ENCODE data around the gene ZDHHC11B.
A peak's percentile ranks its signal among the peaks of the same experiment; 100 is the strongest.

The ZDHHC11B gene

DNA sequence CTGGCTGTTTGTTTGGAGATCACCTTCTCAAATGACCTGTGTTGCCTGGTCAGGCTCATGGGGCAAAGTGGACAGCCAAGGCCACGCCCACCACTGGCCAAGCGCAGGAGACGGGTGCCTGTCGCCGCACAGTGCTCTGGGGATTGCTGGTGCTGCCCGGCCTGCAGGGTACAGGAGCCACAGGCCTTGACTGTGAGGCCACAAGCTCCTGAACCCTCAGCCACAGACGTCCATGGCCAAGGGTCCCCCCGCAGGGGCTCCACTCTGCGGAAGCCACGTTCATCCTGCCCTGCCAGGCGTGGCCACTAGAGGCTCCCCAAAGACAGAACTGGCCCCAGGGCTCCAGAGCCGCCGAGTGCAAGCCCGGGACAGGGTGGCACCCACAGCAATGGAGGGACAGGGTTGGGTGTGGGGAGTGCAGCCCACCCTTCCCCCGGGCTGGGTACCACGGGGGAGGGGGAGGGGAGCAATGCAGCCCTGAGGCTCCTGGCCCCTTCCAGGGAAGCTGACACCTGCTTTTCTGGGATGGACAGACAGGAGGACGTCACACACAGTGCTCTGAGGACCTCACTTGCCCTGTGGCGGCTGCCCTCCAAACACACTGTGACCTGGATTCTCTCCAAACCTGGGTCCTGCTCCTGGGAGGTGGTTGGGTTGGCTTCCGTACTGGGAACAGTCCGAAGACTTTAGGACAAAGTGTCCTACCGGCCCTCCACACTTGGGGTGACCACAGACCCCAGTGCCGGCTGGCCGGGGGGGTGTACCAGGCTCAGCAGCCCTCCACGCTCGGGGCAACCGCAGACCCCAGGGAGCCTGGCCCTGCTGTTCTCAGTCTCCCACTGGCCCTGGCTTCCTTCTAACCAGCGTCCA, 112.8 kb downstream of the ZDHHC11B start:
- peak; percentile 74 for DNase-seq (ENCODE audit: low read depth)

DNA sequence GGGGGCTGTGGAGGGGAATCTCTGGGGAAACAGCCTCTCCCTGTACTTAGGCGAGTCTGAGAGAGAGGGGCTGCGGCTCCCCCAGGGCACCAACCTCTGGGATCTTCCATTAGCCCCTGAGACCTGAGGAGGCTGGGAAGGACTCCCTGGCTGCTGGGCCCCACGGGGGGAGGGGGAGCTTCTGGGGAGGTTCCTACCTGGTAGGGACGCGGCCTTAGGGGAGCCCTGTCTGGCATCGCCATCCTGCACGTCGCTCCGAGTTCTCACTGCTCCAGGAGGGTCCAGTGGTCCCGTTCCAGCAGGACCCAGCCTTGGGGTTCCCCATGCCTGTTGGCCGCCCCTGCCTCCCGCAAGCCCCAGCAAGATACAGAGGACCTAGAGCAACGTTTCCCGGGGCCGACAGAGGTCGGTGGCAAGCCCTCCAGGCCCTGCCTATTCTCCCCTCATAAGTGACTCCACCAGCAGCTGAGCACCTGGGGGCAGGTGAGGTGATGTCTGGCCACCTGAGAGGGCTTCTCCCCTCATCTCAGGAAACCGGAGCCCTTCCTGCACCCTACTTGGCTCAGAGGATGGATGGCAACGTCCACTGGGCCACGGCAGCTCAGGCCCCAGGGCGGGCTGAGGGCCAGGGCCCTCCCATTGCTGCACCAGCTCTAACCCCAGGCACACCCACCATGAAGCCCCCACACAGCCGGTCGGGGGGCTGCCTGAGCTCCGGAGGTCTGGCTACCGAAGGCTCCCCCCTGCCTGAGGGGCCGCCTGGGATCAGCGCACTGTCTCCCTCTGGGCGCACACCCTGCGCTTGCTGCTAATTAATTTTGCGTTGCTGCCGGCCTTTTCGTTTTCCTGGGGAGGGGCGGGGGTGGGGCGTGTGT, 113.9 kb downstream of the ZDHHC11B start:
- no peak for DNase-seq (ENCODE audit: low read depth)

DNA sequence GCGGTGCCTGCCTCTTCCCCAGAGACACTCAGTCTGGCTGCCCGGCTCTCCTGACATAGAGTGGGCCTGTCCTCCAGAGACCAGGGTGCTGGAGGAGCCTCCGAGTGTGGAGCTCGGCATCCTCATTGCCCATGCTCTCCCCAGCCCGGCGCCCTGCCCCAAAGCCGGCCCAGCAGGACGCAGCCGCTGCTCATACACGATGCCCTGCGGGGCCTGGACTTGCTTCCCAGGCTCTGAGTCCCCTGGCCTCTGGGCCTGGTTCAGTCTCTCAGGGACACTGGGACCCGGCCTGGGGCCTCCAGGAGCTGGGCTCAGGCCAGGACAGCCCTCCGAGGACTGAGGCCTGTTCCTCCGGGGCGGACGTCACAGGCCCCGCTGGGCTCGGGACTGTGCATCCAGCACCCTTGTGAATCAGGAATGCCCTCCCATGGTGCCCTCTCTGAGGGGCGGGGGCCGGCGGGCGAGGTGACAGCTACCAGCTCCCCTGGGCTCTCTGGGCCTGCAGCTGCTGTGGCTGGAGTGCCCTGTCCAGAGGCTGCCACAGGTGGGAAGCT, 114.6 kb downstream of the ZDHHC11B start:
- no peak for DNase-seq (ENCODE audit: low read depth)

DNA sequence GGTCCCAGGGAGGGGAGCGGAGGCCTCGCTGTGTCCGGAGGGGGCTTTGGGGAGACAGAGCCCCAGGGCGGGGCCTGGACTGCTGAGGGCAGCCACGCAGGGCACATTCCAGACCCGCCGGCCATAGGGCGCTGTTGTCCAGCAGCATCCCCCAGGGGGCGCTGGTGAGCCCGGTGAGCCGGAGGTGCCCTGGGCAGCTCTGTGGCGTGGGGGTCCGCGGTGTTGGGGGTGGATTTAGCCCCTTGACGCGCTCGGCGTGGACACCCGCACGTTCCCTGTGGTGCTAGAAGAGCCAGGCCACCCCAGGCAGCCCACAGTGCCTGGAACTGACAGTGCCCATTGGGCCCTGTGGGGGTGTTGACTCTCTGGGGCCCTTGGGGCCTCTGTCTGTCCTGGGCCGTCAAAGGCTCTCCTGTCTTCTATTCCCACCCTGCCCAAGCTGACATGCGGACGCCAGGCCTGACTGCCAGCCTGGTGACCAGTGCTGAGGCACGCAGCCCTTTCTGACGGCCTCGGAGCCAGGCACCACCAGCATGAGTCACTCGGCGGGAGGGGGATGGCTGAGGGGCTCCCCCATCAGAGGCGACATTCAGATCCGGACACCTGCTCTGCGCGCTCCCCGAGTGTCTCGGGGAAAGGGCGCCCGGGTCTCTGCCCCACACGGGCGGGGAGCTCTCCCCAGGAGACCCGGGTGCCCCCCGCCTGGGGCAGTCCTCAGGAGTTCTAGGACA, 115.3 kb downstream of the ZDHHC11B start:
- DNase-seq (ENCODE audit: low read depth): no peak

DNA sequence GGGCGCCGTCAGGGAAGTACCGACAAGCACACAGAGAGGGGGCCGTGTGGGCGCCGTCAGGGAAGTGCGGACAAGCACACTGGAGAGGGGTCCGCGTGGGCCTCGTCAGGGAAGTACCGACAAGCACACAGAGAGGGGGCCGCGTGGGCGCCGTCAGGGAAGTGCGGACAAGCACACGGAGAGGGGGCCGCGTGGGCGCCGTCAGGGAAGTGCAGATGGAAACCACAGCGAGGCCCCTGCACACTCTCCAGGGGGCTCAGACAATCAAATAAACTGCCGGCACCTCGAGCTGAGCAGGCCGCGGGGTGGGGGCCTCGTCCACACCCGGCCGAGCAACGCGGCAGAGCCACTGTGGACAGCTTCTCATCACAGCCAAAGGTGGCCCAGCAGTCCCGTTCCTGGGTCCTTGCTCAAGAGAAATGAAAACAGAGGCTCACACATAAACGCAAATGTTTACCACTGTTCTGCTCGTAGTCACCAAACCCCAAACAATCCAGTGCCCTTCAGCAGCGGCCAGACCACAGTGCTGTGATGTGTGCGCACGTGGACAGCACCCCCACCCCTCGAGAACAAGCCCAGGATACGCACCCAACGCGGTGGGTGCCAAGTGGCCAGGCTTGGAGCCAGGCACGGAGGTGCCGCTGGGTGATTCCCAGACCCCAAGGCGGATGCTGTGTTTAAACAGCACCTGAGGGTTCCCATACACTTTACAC, 116.1 kb downstream of the ZDHHC11B start:
- no peak for DNase-seq (ENCODE audit: low read depth)

DNA sequence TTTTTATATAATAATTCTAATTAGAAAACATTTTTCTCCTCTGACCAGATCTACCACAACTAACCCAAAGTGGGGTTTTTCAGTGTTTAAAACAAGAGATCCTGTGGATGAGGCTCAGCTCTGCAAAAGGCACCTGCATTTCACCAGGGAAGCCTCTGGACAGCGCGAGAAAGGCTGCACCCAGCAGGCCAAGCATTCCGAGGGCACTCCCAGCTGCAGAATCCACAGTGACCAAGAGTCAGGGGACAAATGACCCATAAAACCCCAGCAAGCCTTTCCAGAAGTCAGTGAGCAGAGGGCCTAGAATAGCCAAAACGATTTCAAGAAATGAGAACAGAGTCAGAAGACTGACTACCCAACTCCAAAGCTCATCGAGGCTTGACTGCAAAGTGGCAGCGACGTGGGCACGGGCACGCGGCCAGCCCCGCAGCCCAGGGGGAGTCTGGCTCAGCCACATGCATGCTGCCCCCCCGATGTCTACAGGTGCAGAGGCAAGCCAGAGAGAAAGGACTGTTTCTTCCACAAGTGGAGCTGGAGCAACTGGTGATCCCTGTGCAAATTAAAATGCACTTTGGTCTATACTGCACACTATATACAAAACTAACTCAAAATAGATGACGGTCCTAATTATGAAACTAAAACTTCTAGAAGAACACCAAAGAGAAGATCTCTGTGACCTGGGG, 117.6 kb downstream of the ZDHHC11B start:
- no peak for DNase-seq (ENCODE audit: low read depth)

DNA sequence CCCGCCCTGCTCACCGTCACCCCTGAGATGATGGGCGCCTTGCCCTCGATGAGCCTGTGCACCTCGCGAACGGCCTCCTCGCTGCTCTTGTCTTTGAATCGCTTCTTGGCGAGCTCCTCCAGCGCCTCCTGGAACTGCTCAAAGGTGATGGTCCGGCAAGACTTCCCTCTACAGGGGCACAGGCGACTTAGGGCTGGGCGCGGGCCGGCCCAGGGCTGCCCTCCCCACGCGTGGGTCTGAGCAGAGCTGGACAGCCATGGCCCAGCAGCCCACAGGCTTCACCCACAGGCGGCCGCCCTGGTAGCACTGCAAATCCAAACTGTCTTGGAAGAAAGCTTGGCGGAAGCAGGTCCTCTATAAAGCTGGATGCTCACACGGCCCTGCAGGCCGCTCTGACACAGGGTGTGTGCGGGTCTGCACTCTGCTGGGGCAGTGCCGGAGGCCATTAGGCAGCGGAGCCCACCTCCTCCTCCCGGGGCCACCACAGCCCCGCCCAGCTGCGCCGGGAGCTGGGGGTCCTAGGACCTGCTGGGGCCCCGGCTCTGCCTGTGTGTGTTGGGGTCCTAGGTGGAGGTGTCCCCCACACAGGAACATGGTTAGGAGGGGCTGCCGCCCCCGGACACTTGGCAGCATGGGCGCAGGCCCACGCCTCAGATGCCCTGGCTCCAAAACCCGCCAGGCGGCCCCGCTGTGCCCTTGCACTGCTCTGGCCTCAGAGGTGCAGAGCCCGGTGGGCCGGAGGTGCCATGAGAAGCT, 118.4 kb downstream of the ZDHHC11B start:
- DNase-seq (ENCODE audit: low read depth): no peak

DNA sequence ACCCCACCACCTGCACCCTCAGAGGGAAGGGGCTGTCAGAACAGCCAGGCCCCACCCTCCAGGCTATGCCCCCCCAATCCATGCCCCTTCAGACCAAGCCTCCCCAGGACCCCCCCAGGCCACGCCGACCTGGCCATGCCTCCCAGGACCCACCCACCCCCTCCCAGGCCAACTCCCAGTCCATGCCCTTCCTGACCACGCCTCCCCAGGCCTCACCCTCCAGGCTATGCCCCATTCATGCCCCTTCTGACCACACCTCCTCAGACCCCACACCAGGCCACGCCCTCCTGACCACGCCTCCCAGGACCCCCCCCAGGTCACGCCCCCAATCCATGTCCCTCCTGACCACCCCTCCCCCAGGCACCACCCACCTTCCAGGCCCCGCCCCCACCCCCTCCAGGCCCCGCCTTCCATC, 119.0 kb downstream of the ZDHHC11B start:
- DNase-seq (ENCODE audit: low read depth): no peak

DNA sequence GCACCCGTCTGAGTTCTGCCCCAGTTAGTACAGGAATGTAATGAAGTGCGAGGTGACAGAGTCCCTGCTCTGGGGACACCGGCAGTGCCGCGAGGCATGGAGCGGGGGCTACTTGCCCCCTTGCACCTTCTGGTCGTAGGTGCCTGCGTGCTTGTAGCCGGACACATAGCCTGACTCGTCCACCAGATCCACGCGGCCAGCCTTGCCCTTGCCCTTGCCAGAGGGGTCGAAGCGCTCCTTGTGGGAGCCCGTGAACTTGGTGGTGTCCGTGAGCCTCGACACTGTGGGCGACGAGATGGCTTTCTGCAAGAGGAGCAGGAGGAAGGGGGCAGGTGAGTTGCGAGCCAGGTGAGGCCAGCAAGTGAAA, 119.6 kb downstream of the ZDHHC11B start:
- no peak for DNase-seq (ENCODE audit: low read depth)

DNA sequence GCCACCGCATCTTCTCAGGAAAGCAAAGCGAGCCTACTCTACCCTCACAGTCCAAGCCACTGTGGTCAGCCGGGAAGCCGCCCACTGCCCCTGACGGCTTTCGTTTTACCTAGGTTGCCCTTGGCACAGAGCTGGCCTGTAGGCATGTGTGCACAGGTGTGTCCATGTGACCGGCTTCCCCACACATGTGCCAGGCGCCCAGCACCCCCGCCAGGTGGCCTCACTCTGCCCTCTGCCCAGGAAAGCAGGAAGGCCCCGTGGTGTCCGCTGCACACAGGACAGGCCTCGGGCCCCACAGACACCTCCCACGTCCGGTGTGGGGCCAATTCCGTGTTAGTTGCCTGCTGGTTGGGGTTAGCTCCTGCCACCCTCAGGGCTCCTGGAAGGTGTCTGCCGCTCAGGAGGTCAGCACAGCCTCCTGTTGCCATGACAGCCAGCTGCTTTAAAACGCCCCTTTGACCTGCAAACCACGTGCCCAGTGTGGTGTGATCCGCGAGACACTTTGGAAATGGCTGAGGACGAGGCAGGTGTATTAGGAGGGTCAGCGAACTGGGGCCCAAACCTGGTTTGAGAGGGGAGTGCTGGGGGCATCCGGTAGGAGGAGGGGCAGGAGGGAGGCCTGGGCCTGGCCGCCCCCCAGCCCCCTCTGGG, 120.1 kb downstream of the ZDHHC11B start:
- no peak for DNase-seq (ENCODE audit: low read depth)

DNA sequence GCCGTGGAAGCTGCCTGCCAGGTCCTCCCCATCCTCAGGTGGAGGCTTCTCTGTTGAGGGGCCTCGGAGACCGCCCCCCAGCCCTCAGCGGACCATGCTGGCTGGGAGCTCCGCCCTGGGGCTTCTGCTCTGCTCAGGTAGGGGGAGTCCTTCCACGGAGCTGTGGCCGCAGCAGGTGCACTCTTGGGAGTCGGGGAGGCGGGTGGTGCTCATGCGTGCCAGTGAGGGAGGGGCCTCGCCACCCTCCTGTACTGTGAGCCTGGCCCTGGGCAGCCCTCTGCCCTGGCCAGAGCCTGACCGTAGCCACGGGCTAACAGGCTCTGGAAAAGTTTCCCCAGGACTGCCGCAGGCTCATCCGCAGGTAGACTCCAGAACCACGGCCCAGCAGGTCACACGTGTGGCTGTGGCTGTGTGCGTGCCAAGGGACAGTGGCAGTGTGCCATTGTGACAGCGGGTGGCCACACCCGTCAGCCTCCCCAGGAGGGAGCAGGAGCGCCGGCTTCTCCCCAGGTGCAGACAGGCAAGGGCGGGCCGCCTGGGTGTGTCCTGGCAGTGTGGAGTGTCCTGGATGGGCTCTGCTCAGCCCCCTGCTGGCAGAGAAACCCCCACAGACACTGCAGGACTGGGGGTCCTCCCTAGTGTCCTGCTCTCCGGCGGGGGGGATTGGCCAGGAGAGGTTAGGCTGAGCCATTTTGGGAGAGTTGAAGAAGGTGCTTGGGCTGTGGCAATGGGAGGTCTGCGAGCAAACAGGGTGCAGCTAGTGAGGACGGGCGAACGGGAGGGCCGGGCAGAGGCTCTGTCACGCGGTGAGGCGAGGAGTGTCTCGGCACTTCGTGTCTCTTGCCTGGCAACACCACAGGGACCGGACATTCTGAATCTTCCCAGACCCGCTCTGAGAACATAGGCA, 120.8 kb downstream of the ZDHHC11B start:
- no peak for DNase-seq (ENCODE audit: low read depth)

DNA sequence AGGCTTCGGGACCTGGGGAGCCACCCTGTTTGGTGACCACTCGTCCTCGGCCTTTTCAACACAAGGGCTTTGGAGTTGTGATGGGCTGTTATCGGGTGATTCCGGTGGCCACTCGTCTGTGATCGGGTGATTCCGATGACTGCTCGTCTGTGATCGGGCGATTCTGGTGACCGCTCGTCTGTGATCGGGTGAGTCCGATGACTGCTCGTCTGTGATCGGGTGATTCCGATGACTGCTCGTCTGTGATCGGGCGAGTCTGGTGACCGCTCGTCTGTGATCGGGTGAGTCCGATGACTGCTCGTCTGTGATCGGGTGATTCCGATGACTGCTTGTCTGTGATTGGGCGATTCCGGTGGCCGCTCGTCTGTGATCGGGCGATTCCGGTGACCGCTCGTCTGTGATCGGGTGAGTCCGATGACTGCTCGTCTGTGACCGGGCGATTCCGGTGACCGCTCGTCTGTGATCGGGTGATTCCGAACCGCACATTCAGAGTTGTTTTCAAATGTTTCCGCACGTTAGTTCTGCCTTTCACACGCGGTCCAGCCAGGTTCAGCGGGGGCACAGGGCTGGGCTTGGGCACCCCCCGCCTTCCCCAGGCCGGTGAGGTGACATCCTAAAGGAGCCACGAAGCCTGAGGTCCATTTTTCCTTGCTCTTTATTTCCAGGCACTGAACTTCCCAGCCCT, 121.6 kb downstream of the ZDHHC11B start:
- DNase-seq (ENCODE audit: low read depth): no peak

DNA sequence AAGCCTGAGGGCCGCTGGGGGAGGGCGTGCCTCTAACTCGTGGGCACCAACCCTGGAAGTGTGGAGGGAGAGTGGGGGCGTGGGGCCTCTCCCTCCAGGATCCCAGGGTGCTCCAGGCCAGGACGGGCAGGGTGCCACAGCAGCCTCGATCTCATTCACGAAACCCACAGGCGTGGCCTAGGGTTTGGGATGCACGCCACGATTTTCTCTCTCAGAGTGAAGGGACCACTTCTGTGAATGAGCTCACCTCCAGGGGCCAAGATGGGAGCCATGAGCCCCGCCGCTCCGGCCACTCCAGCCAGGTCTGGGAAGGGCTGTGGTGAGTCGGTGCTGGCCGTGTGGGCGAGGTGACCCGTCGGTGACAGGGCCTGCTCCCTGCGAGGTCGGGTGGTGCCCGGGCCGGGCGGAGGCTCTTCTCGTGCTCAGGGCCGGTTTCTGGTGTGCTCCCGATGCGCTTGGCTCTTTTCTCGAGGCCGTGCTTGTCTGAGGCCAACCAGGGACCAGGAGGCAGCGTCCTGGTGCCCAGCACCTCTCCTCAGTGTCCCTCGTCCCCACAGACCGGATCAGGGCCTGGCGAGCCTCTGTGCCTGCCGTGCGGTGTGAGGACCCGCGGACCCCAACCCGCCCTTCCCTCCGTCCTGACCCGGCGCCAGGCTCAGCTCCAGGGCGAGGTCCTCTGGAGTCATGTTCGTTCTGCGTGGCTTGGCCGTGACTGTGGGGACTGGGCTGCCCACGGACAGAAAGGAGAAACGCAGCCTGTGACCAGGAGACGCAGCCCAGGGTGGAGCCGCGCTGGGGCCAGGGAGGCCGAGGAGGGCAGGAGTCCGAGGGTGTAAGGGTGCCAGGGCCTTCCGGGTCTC, 122.4 kb downstream of the ZDHHC11B start:
- DNase-seq (ENCODE audit: low read depth): no peak

DNA sequence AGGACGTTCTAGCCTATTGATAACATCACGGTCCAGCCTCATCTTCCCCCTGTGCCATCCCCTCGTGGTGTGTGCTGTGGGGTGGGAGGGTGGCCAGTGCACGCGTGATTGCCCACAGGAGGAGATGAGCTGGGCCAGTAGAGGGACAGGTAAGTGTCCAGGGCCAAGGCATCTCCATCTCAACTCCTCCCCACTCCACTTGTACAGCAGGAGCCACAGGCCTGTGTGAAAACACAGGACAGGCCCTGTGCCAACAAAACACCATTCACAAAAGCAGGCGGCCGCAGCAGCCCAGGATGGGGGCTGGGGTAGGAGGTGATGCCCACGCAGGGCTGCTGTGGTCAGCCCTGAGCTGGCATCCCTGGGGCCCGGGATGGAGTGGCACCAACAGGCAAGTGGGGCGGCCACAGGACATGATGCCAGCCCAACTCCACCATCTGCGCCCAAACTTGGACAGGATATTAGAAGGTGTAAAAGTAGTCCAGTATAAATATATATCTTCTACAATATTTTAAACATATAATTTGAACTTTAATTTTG, 124.0 kb downstream of the ZDHHC11B start:
- no peak for DNase-seq (ENCODE audit: low read depth)
